HCT116 (cell line): ENCODE results near the gene SND1. TPM values are rescaled to one million over a fixed set of nuclear protein-coding genes. Genes with fewer than 3 reads are reported as not detected.

Source experiments
- ATAC-seq: fragments of 200-7000 bp; cut with Tn5 transposase; 2 replicates; pipeline ENCODE4 v1.9.1; 2020; ENCODE audit warnings: mild to moderate bottlenecking, moderate library complexity
- BruUV-seq: library from RNA; stranded (reverse); fragments of 400-500 nt; replicated peaks from 2 replicates; lab custom pipeline; 2021; lab: Mats Ljungman, UMichigan
- CTCF ChIA-PET: fragments of 300-600 bp; sonication (Branson Sonifier 250); formaldehyde crosslinking; loops from one replicate; lab custom pipeline; 2021; ENCODE audit warnings: antibody characterized with exemption; lab: Charles Lee
- POLR2A ChIA-PET: fragments of 300-600, 350-600 bp; sonication (Branson Sonifier 250); formaldehyde crosslinking; loops from one replicate; lab custom pipeline; 2021; ENCODE audit warnings: antibody characterized with exemption; lab: Charles Lee
- RAD21 ChIA-PET, 2 experiments: fragments of 300-600 bp; sonication (Branson Sonifier 250); formaldehyde crosslinking; loops; one replicate each; lab custom pipeline; 2023; ENCODE audit warnings: low total read pairs in 2 of 2; ENCODE audit not compliant: uncharacterized antibody in 2 of 2, unreplicated experiment in 2 of 2, low non-redundant PET in 1 of 2; lab: Charles Lee
- DNase-seq: peaks from one replicate; pipeline ENCODE4 v3.0.0-alpha.2; 2010; ENCODE audit warnings: low read depth, low spot score
- H2AFZ ChIP-seq: fragments of 200-600 bp; shearing (Covaris generic), sonication (generic); 2 replicates; pipeline ENCODE4 v1.6.1; 2017; ENCODE audit warnings: low read depth, mixed run types, mixed read lengths, antibody characterized with exemption, low read length; ENCODE audit not compliant: poor library complexity, severe bottlenecking
- H3K27ac ChIP-seq: 2 replicates; pipeline ENCODE4 v1.5.1; 2012; ENCODE audit warnings: low read depth, low read length
- H3K27me3 ChIP-seq: fragments of 200-600 bp; sonication (generic); 2 replicates; pipeline ENCODE4 v1.6.1; 2016; ENCODE audit warnings: mixed run types, low read length, mixed read lengths; ENCODE audit not compliant: insufficient read depth
- H3K36me3 ChIP-seq, 2 experiments: fragments of 200-500 bp in 1 of 2; fragments of 200-600 bp in 1 of 2; sonication (Bioruptor generic) in 1 of 2; sonication (generic) in 1 of 2; 2 replicates each; pipeline versions ENCODE4 v1.5.1 to v1.6.1; 2014 to 2016; ENCODE audit warnings: low read length in 2 of 2, inconsistent platforms in 1 of 2, mixed read lengths in 1 of 2, mixed run types in 1 of 2; ENCODE audit not compliant: insufficient read depth in 2 of 2, control insufficient read depth in 1 of 2
- H3K4me1 ChIP-seq, 2 experiments: fragments of 200-600 bp in 1 of 2; sonication (generic) in 1 of 2; 2 replicates each; pipeline versions ENCODE4 v1.5.1 to v1.6.1; 2012 to 2017; ENCODE audit warnings: low read length in 2 of 2, inconsistent platforms in 1 of 2, mild to moderate bottlenecking in 1 of 2, mixed read lengths in 1 of 2, mixed run types in 1 of 2, moderate library complexity in 1 of 2; ENCODE audit not compliant: insufficient read depth in 2 of 2, control insufficient read depth in 1 of 2
- H3K4me2 ChIP-seq: fragments of 200-600 bp; sonication (generic); 2 replicates; pipeline ENCODE4 v1.6.1; 2017; ENCODE audit warnings: mixed run types, low read length, mixed read lengths
- H3K4me3 ChIP-seq, 2 experiments: fragments of 200-600 bp in 1 of 2; sonication (generic) in 1 of 2; replicated peaks in 1 of 2; 2 replicates each; pipeline ENCODE4 v1.5.1; 2011 to 2016; ENCODE audit warnings: low read length in 2 of 2, control low read depth in 1 of 2, low read depth in 1 of 2, mild to moderate bottlenecking in 1 of 2, mixed read lengths in 1 of 2, mixed run types in 1 of 2
- H3K79me2 ChIP-seq: fragments of 200-600 bp; sonication (generic); 2 replicates; pipeline ENCODE4 v1.6.1; 2017; ENCODE audit warnings: mild to moderate bottlenecking, mixed run types, low read length, moderate library complexity, mixed read lengths; ENCODE audit not compliant: insufficient read depth
- H3K9ac ChIP-seq: fragments of 200-600 bp; sonication (generic); 2 replicates; pipeline ENCODE4 v1.6.1; 2016; ENCODE audit warnings: low read length, mixed read lengths
- H3K9me2 ChIP-seq: fragments of 200-600 bp; sonication (generic), shearing (Covaris generic); 2 replicates; pipeline ENCODE4 v1.6.1; 2017; ENCODE audit warnings: mixed run types, mild to moderate bottlenecking, moderate library complexity; ENCODE audit not compliant: insufficient read depth
- H3K9me3 ChIP-seq, 2 experiments: fragments of 200-500 bp in 1 of 2; fragments of 200-600 bp in 1 of 2; sonication (Bioruptor generic) in 1 of 2; sonication (generic) in 1 of 2; 2 replicates each; pipeline ENCODE4 v1.6.1; 2014 to 2017; ENCODE audit warnings: low read length in 2 of 2, mixed read lengths in 2 of 2, inconsistent platforms in 1 of 2, low read depth in 1 of 2, mild to moderate bottlenecking in 1 of 2, mixed run types in 1 of 2, moderate library complexity in 1 of 2; ENCODE audit not compliant: control insufficient read depth in 1 of 2, insufficient read depth in 1 of 2
- H4K20me1 ChIP-seq: fragments of 200-600 bp; sonication (generic), shearing (Covaris generic); 2 replicates; pipeline ENCODE4 v1.6.1; 2017; ENCODE audit warnings: mixed run types, mild to moderate bottlenecking, moderate library complexity; ENCODE audit not compliant: insufficient read depth
- ATF3 ChIP-seq: IDR thresholded peaks from 2 replicates; pipeline ENCODE4 v1.6.1; 2012
- CBX3 ChIP-seq: IDR thresholded peaks from 2 replicates; pipeline ENCODE4 v1.6.1; 2012; ENCODE audit warnings: low read depth
- CEBPB ChIP-seq: IDR thresholded peaks from 2 replicates; pipeline ENCODE4 v1.6.1; 2012; ENCODE audit warnings: low read depth
- EGR1 ChIP-seq: IDR thresholded peaks from 2 replicates; pipeline ENCODE4 v1.6.1; 2012; ENCODE audit warnings: low read depth
- EZH2 ChIP-seq: fragments of 200-600 bp; sonication (generic); IDR thresholded peaks from 2 replicates; pipeline ENCODE4 v1.6.1; 2017; ENCODE audit warnings: antibody characterized with exemption, mixed run types
- EZH2phosphoT487 ChIP-seq: fragments of 200-600 bp; IDR thresholded peaks from 2 replicates; pipeline ENCODE4 v1.6.1; 2018; ENCODE audit warnings: antibody characterized with exemption, borderline replicate concordance
- POLR2A ChIP-seq: IDR thresholded peaks from 2 replicates; pipeline ENCODE4 v1.7.0; 2011; ENCODE audit warnings: borderline replicate concordance; ENCODE audit not compliant: insufficient read depth, insufficient read length; ENCODE audit errors: extremely low read depth
- RAD21 ChIP-seq: IDR thresholded peaks from 2 replicates; pipeline ENCODE4 v1.6.1; 2012; ENCODE audit warnings: low read depth, mild to moderate bottlenecking
- SIN3A ChIP-seq: IDR thresholded peaks from 2 replicates; pipeline ENCODE4 v1.6.1; 2012; ENCODE audit warnings: low read depth
- SRF ChIP-seq: IDR thresholded peaks from 2 replicates; pipeline ENCODE4 v1.6.1; 2012; ENCODE audit warnings: low read depth
- TCF7L2 ChIP-seq: IDR thresholded peaks from 2 replicates; pipeline ENCODE4 v1.7.0; 2011; ENCODE audit warnings: borderline replicate concordance, inconsistent platforms; ENCODE audit not compliant: insufficient read depth, insufficient read length; ENCODE audit errors: extremely low read depth
- YY1 ChIP-seq: IDR thresholded peaks from 2 replicates; pipeline ENCODE4 v1.6.1; 2011; ENCODE audit warnings: low read length, low read depth, moderate library complexity, mild to moderate bottlenecking; ENCODE audit not compliant: insufficient replicate concordance; ENCODE audit errors: extremely low read depth
- ZBTB33 ChIP-seq: IDR thresholded peaks from 2 replicates; pipeline ENCODE4 v1.6.1; 2011; ENCODE audit warnings: mild to moderate bottlenecking, low read length, moderate library complexity; ENCODE audit not compliant: insufficient replicate concordance; ENCODE audit errors: extremely low read depth
- ZNF274 ChIP-seq: fragments of 200-500 bp; sonication (Bioruptor generic); IDR thresholded peaks from 2 replicates; pipeline ENCODE4 v1.6.1; 2014; ENCODE audit warnings: mild to moderate bottlenecking, low read depth, low read length, inconsistent platforms
- intact Hi-C: fragments of 100-400 bp; cut with micrococcal nuclease; formaldehyde crosslinking; loops from 2 replicates; pipeline ENCODE4 v1.10.0; 2022
- total RNA-seq: library from RNA; stranded (reverse); gene quantifications from one replicate; pipeline ENCODE4 v1.2.1, GENCODE V29; 2021; ENCODE audit not compliant: unreplicated experiment
- TF ChIP-seq, protein P1 (sequence below): IDR thresholded peaks from 2 replicates; pipeline ENCODE4 v1.6.1; 2012

The SND1 gene
- total RNA-seq, 1 experiment from 2014 or later: 169 TPM

DNA sequence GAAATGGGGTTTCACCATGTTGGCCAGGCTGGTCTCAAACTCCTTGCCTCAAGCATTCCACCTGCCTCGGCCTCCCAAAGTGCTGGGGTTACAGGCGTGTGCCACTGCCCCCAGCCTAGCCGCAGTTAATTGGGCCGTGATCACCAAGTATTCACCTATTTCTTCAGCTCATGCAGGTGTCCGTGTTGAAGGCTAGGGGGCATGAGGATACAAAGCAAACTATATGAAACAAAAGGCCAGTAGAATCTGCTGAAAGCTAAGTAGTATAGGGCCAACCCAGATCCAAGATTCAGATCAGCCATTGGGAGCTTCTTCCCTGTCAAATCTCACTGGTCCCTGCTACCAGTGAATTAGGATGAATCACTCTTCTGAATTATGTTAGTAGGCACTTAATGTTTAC is 305.9 kb downstream of the SND1 start:
- no TSS peak for BruUV-seq
- Histone ChIP-seq H3K9me2 (no peaks in the 10 kb centered on the region), H3K4me1 (no peaks in the 10 kb centered on the region), H3K4me3 (no peak overlapping the region), H3K9me3 (no peaks in the 10 kb centered on the region), H3K79me2 (peaks cover 9% of the 10 kb centered on the region; the same call in 1 of the 2 replicates), H3K9ac (no peak overlapping the region), H4K20me1 (0 out of 2 replicates have a peak, but pooled peaks cover 5% of the 10 kb centered on the region), H3K36me3 (peaks cover 0 to 5% of the 10 kb centered on the region in 2 experiments; a peak in 1 of 4 replicates), H3K27me3 (no peaks in the 10 kb centered on the region), H2AFZ (no peak overlapping the region), H3K4me2 (no peak overlapping the region), H3K27ac (no peak overlapping the region)
- ChIA-PET POLR2A (no interaction called here), RAD21 (no interaction called here), CTCF (no interaction called here)
- DNase-seq: no peak
- intact Hi-C loops: no loop called here
- no peak for TF ChIP-seq CBX3
- TF ChIP-seq RAD21: peak; percentile 13; the same call in 1 of the 2 replicates
- no peak for TF ChIP-seq ATF3
- TF ChIP-seq EZH2: no peak
- no peak for TF ChIP-seq TCF7L2
- no peak; the same call in 1 of the 2 replicates for ATAC-seq

GRCh38 chr7:127959770-127960169 is 307.8 kb downstream of the SND1 start:
- H3K4me3 ChIP-seq: no peak overlapping the region
- no peak overlapping the region for H3K4me2 ChIP-seq
- H2AFZ ChIP-seq: no peak overlapping the region
- H3K9me3 ChIP-seq: no peaks in the 10 kb centered on the region
- CTCF ChIA-PET: no interaction called here
- no peaks in the 10 kb centered on the region for H4K20me1 ChIP-seq
- no TSS peak for BruUV-seq
- DNase-seq (no peak), ATAC-seq (no peak)
- H3K36me3 ChIP-seq: peaks cover 0 to 5% of the 10 kb centered on the region in 2 experiments; a peak in 1 of 4 replicates
- RAD21 ChIA-PET: no interaction called here
- POLR2A ChIA-PET: no interaction called here
- no peak overlapping the region for H3K9ac ChIP-seq
- H3K27ac ChIP-seq: no peak overlapping the region
- H3K9me2 ChIP-seq: no peaks in the 10 kb centered on the region
- H3K79me2 ChIP-seq: peaks cover 9% of the 10 kb centered on the region; the same call in 1 of the 2 replicates
- no peaks in the 10 kb centered on the region for H3K4me1 ChIP-seq
- intact Hi-C loops: no loop called here
- TF ChIP-seq CEBPB: no peak
- TF ChIP-seq, protein P1, sequence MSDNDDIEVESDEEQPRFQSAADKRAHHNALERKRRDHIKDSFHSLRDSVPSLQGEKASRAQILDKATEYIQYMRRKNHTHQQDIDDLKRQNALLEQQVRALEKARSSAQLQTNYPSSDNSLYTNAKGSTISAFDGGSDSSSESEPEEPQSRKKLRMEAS: no peak
- TF ChIP-seq POLR2A: no peak
- no peak for TF ChIP-seq YY1
- TF ChIP-seq EZH2phosphoT487: no peak
- no peak for TF ChIP-seq SRF
- no peak for TF ChIP-seq EZH2
- TF ChIP-seq ATF3: no peak
- TF ChIP-seq ZBTB33: no peak
- no peak for TF ChIP-seq ZNF274
- no peak for TF ChIP-seq SIN3A
- TF ChIP-seq RAD21: no peak
- TF ChIP-seq EGR1: no peak
- TF ChIP-seq TCF7L2: no peak
- TF ChIP-seq CBX3: no peak
- no peaks in the 10 kb centered on the region for H3K27me3 ChIP-seq
